Fibroblast of pulmonary artery (primary cell): ENCODE data around the gene DHRS3.

Experiments used
- DNase-seq: peaks from one replicate; pipeline ENCODE4 v3.0.0-alpha.2; 2010; ENCODE audit warnings: low read depth
- H3K4me3 ChIP-seq: replicated peaks from 2 replicates; pipeline ENCODE4 v1.5.1; 2011; ENCODE audit warnings: low read depth, mild to moderate bottlenecking, control low read depth, low read length, moderate library complexity
- CTCF ChIP-seq: IDR thresholded peaks from 2 replicates; pipeline ENCODE4 v1.5.1; 2011; ENCODE audit warnings: mild to moderate bottlenecking, control low read depth, low read length, inconsistent platforms; ENCODE audit errors: missing control alignments

Gene DHRS3

GRCh38 chr1:12615865-12616708, 1.9 kb downstream of the DHRS3 start:
- DNase-seq, result peak; percentile 44
- H3K4me3 ChIP-seq, result peak overlapping the region; percentile 71
- no peak for TF ChIP-seq CTCF

GRCh38 chr1:12615159-12615864, 2.7 kb downstream of the DHRS3 start:
- H3K4me3 ChIP-seq, result peak overlapping the region; percentile 71
- no peak for DNase-seq
- TF ChIP-seq CTCF, result no peak

- H3K4me3 ChIP-seq, result peak overlapping the region; percentile 71
- TF ChIP-seq CTCF, result no peak
- DNase-seq, result no peak
Observed at GRCh38 chr1:12614402-12615158, 3.4 kb downstream of the DHRS3 start.

- no peak for TF ChIP-seq CTCF
- H3K4me3 ChIP-seq, result no peak overlapping the region
- no peak for DNase-seq
Observed at GRCh38 chr1:12613180-12613579, 4.8 kb downstream of the DHRS3 start.

GRCh38 chr1:12610941-12611340, 7.1 kb downstream of the DHRS3 start:
- TF ChIP-seq CTCF, result no peak
- H3K4me3 ChIP-seq, result no peak overlapping the region
- no peak for DNase-seq

GRCh38 chr1:12610305-12610935, 7.6 kb downstream of the DHRS3 start:
- TF ChIP-seq CTCF, result no peak
- peak; percentile 52 for DNase-seq

More at GRCh38 chr1:12610305-12610935, 7.6 kb downstream of the DHRS3 start:
- H3K4me3 ChIP-seq, result no peak overlapping the region
